GM21360 (cell line): ENCODE data around the gene RNU1-2.
"Not testable (repeated sequence)": the region's sequence is repeated elsewhere in the genome, so short reads cannot be mapped to it uniquely, and the experiment has no call there.

Source experiments
- ATAC-seq: cut with Tn5 transposase; IDR thresholded peaks from one replicate; pipeline ENCODE4 v1.9.1; 2021; ENCODE audit warnings: mild to moderate bottlenecking, moderate library complexity; ENCODE audit not compliant: unreplicated experiment

The RNU1-2 gene

GRCh38 chr1:16895598-16896315, at the start of gene RNU1-2:
Gene RNU1-2 (plus strand): TSS chr1:16895980.
- peak; percentile 98 for ATAC-seq

DNA sequence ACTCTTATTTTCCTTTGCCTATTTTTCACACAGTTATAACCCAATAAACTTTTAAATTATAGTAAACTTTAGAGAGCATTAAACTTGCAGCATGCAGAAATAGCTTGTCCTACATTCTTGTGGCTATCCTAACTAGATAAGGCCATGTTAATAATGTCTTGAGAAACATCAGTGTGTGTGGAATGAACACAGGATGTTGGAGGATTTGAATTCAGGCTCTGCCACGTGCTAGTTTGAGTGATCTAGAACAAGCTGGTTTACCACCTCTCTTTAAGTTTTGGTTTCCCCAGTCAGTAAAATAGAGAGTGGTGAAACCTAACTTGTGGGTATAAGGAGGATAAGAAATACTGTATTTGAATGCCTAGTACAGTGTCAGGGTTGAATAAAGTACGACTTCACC, 39.6 kb upstream of the RNU1-2 start:
- not testable (repeated sequence) for ATAC-seq

DNA sequence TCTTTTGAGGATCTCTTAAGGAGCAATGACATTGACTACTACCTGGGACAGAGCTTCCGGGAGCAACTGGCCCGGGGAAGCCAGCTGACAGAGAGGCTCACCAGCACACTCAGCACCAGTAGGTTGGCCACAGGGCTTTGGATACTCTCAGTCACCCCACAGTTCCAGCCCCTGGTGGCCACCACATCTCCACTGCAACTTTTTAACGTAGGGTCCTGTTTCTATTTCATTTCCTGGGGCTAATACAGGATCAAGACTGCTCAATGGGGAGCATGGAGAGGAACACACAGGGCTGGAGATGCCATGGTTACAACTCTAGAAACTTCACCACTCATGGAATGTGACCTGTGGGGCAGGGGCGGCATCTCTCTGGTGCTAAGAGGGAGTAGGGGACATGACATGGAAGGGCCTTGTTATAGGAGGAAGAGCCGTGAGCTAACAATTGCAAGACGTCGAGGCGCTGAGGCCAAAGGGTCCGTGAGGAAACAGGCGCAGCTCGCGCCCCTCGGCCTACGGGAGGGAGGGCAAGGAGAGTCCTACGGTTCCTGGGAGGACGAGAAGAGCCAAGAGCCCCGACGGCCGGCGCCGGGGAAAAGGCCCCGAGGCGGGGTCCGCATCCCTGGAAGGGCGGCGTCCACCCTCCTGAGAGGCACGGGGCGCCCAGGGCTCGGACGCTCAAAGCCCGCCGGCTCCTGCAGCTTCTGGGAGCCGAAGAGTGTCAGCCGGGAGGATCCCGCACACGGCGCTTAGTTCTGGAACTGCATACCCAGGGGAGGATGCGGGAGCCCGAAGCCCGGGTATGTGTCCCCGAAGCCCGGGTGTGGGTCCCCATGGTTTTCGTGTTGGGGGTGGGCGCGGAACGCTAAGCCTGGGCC, 36.4 kb upstream of the RNU1-2 start:
- ATAC-seq, result not testable (repeated sequence)

GRCh38 chr1:16860048-16860447, 35.7 kb upstream of the RNU1-2 start:
- not testable (repeated sequence) for ATAC-seq

DNA sequence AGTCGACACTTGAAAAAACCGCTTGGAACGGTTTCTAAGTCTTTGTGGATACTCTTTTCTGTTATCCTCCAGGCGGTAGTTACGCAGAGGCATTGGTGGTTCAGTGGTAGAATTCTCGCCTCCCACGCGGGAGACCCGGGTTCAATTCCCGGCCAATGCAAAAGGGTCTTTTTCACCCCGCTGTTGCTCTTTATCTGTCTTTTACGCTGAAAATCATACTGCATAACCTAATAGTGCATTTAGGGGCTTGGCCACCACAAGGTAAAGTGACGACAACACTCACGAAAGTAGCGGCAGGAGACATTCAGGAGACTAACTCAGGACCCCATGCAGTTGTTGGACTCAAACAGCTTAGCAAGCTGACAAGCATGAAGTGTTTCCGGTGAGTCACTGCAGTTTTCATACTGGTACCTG, 33.9 kb upstream of the RNU1-2 start:
- not testable (repeated sequence) for ATAC-seq

DNA sequence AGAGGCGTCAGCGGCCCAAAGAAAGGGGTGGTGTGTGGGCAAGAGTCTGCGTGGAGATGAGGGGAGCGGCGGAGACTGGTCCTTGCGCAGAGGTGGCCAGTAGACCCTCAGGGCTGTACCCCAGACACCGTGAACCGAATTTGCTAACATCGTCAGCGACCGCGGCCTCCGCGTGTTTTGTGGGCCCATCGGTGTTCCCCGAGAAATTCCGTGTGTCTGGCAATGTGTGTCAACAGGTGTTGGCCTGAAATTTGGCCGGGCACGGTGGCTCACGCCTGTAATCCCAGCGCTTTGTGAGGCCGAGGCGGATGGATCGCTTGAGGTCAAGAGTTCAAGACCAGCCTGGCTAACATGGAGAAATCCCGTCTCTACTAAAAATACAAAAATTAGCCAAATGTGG, 33.4 kb upstream of the RNU1-2 start:
- not testable (repeated sequence) for ATAC-seq

- peak; percentile 64 for ATAC-seq
Observed at GRCh38 chr1:16863024-16863423, 32.8 kb upstream of the RNU1-2 start.

- ATAC-seq, result not testable (repeated sequence)
Observed at GRCh38 chr1:16866926-16867707, 28.7 kb upstream of the RNU1-2 start.

- not testable (repeated sequence) for ATAC-seq
Observed at GRCh38 chr1:16868787-16869186, 27.0 kb upstream of the RNU1-2 start.

DNA sequence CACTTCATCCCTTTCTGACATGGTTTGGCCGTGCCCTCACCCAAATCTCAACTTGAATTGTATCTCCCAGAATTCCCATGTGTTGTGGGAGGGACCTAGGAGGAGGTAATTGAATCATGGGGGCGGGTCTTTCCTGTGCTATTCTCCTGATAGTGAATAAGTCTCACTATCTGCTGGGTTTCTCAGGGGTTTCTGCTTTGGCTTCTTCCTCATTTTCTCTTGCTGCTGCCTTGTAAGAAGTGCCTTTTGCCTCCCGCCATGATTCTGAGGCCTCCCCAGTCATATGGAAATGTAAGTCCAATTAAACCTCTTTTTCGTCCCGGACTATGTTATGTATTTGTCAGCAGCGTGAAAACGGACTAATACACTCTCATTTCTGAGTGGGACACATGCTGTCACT, 25.8 kb upstream of the RNU1-2 start:
- not testable (repeated sequence) for ATAC-seq

DNA sequence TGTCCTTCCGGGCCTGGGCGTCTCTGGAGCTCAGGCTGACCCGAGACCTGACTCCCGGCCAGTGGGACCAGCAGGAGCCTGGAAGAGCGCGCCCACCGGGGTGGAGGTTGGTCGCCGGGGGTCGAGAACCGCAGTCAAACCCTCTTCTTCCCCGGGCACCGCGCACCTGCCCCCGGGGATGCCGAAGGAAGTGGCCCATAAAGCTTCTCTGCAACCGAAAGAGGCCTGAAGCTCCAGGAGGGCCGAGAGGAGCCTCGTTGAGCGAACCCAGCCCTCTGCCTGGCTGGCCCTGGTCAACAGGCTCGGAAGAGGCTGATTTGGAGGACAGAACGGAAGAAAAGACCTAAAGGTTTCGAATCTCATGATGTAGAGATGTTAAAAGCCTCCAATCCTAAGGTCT, 24.6 kb upstream of the RNU1-2 start:
- ATAC-seq, result not testable (repeated sequence)

DNA sequence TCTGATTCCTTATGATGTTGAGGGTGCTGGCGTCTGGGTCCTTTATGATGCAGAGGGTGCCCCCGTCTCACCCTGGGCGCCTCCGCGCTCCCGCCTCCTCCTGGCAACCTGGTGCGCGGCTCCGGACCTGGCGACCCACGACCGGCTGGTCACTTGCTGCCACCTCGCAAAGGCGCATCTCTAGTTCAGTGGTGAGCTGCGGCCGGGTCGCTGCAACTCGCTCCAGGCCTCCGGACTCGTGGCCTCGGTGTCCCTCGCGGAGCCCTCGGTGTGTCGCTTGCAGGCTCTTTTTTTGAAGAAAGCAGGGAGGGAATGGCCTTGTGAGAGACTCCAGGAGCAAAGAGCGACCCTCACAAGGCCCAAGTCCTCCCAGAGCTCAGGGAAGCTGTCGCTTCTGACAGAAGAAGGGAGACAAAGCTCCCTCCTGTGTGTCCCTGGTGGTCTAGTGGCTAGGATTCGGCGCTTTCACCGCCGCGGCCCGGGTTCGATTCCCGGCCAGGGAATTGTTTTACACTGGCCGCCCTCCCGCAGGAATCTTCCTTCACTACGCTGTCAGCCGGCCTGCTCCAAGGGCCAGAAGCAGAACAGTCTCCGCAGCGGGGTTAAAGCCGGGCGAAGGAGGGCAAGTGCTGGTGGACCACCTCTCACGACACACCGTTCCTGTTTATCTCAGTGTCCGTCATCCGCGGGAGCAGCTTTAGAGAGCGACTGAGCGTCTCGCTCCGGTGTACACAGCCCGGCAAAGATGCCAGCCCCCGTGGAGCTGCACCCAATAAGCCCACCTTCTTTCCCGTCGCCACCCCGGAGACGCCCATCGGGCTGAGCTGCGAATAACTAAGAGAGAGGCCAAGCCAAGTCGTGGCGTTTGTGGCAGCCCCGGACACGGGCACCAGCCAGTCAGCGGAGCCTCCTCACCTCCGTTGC, 23.4 kb upstream of the RNU1-2 start:
- peak; percentile 59 for ATAC-seq

GRCh38 chr1:16873076-16873879, 22.5 kb upstream of the RNU1-2 start:
- ATAC-seq, result not testable (repeated sequence)

DNA sequence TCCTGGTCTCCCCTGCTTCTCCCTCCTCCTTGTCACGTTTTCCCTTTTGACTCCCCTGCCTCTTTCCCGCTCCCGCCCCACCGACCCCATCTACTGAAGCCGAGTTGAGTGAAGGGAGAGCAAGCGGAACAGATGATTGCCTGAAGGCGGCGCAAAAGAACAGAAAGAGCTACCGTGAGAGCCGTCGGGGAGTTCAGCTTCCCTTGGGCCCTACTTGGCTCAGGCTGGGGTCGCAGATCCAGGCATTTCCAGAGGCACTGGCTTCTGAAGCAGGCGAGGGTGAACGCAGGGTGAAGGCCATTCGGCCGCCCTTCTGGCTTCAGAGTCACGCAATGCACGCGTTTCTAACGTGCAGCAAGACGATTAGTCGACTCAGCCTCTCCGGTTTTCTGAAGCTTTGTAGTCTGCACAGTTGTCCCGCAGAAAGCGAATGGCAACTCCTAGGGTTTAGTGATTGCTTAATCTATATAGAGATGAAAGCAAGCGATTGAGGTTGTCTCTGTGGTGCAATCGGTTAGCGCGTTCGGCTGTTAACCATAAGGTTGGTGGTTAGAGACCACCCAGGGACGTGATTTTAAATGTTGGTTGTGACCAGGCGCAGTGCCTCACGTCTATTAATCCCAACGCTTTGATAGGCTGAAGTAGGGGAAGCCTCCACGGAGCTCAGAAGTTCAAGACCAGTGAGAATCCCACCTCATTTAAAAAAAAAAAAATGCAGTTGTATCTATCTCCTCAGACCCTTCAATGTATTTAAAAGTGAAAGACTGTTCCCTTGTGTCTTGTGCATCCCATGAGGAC, 20.6 kb upstream of the RNU1-2 start:
- ATAC-seq, result not testable (repeated sequence)

DNA sequence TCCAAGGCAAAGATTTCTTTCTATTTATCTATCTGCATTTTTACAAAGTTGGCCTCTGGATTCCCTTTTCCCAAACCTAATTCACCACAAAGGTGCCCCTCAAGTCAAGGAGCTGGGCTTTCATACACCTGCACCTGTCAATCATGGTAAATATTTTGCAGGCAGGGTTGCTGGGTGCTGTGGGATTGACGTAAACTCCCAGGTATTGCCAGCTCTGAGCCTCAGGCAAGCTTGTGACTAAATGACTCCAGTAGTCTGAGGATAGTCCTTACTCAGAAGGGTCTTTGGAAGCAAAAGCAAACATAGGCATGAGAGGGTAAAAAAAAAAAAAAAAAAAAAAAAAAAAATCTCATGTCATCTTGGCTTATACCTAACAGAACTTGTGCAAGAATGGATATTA, 14.0 kb upstream of the RNU1-2 start:
- ATAC-seq, result not testable (repeated sequence)

- ATAC-seq, result no peak
Observed at GRCh38 chr1:16882986-16883385, 12.8 kb upstream of the RNU1-2 start.

DNA sequence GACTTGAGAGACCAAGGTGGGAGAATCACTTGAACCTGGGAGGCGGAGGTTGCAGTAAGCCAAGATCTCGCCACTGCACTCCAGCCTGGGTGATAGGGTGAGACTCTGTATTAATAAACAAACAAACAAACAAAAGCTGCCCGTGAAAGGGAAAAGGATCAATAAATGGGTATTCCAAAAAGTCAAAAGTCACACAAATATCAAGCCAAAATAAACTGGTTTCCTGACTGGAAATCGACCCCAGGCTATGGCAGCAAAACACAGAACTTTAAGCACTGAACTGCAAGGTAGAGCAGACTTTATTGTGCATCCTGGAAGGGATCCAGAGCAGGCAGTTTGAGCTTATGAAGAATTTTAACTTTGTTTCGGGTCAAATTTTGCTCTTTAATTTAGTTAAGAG, 11.3 kb upstream of the RNU1-2 start:
- not testable (repeated sequence) for ATAC-seq

DNA sequence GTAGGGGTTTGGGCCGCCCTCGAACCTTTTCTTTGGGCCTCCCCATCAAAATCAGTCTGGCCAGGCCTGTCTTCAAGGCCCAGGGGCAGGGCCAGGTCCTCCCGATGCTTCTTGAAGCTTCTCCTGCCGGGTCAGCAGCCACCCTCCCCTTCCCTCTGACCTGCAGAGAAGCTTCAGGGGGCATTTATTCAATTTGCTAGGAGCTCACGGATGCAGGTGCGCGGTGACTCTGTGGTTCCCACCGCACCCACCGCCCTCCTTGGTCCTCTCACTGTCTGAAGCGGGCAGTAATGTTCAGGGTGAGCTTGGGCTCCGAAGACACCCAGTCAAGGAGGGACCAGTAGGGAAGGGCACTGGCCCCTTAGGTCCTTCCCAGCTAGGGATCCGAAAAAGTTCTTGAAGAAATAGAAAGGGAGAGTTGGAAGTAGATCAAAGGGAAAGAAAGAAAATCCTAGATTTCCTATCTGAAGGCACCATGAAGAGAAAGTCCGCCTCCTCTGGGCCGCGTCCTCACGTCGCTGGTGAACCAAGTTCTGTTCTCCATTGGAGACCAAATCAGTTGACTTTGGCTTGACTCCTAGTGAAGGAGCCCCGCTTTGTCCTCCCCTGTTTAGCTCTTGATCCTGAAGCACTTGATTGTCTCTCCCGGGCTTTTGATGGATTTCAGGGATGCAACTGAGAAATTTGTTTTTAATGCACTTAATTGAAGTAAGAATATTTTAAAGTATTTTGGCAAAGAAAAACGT, 8.7 kb upstream of the RNU1-2 start:
- ATAC-seq, result no peak
